WTC11 (cell line): ENCODE data around the gene TACR2.

Source experiments
- ELF4 ChIP-seq: sonication (generic); formaldehyde crosslinking; IDR thresholded peaks from 2 replicates; pipeline ENCODE4 v1.8.1; 2022; ENCODE audit warnings: low read depth, mild to moderate bottlenecking, moderate library complexity, missing genetic modification reagents
- ESRRA ChIP-seq: sonication (generic); formaldehyde crosslinking; IDR thresholded peaks from 2 replicates; pipeline ENCODE4 v1.8.1; 2022; ENCODE audit warnings: mild to moderate bottlenecking, missing genetic modification reagents, borderline replicate concordance
- JUN ChIP-seq: sonication (generic); formaldehyde crosslinking; IDR thresholded peaks from 2 replicates; pipeline ENCODE4 v1.8.0; 2023; ENCODE audit warnings: mild to moderate bottlenecking, missing genetic modification reagents
- NFYB ChIP-seq: sonication (generic); formaldehyde crosslinking; conservative IDR thresholded peaks from 2 replicates; pipeline ENCODE4 v1.8.0; 2022; ENCODE audit warnings: low read depth, missing genetic modification reagents
- OVOL2 ChIP-seq: fragments of 250-450 bp; sonication (Bioruptor Pico); IDR thresholded peaks from 2 replicates; pipeline ENCODE4 v1.9.0; 2021; ENCODE audit warnings: mild to moderate bottlenecking, borderline replicate concordance
- RELA ChIP-seq: sonication (generic); formaldehyde crosslinking; IDR thresholded peaks from 2 replicates; pipeline ENCODE4 v1.8.1; 2022; ENCODE audit warnings: missing genetic modification reagents, mild to moderate bottlenecking, borderline replicate concordance
- SMAD4 ChIP-seq: sonication (generic); formaldehyde crosslinking; IDR thresholded peaks from 2 replicates; pipeline ENCODE4 v1.8.0; 2022; ENCODE audit warnings: mild to moderate bottlenecking, missing genetic modification reagents
- ZNF138 ChIP-seq: sonication (generic); formaldehyde crosslinking; conservative IDR thresholded peaks from 2 replicates; pipeline ENCODE4 v1.8.1; 2022; ENCODE audit warnings: mild to moderate bottlenecking, moderate library complexity, missing genetic modification reagents
- TF ChIP-seq, protein P1 (sequence below): fragments of 200-600 bp; IDR thresholded peaks from 2 replicates; pipeline ENCODE4 v1.8.0; 2022; ENCODE audit warnings: antibody characterized with exemption
- TF ChIP-seq, protein P2 (sequence below): sonication (generic); formaldehyde crosslinking; IDR thresholded peaks from 2 replicates; pipeline ENCODE4 v1.8.0; 2022; ENCODE audit warnings: missing genetic modification reagents
- TF ChIP-seq, protein P3 (sequence below): sonication (generic); formaldehyde crosslinking; IDR thresholded peaks from 2 replicates; pipeline ENCODE4 v1.8.1; 2023; ENCODE audit warnings: mild to moderate bottlenecking, missing genetic modification reagents

DNA sequence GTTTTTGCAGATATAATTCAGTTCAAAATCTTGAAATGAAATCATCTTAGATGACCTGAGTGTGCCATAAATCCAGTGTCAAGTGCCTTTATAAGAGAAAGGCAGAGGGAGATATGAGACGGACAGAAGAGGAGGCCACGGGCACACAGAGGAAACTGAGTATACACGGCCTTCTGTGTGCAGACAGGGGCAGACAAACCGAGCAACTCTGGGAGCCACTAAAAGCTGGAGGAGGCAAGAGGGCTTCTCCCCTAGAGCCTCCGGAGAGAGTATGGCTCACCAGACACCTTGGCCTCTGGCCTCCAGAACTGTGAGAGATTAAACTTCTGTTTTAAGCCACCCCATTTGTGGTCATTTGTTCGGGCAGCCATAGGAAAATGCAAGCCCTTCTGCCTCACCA, 47.2 kb upstream of the TACR2 start:
- TF ChIP-seq, protein P1, sequence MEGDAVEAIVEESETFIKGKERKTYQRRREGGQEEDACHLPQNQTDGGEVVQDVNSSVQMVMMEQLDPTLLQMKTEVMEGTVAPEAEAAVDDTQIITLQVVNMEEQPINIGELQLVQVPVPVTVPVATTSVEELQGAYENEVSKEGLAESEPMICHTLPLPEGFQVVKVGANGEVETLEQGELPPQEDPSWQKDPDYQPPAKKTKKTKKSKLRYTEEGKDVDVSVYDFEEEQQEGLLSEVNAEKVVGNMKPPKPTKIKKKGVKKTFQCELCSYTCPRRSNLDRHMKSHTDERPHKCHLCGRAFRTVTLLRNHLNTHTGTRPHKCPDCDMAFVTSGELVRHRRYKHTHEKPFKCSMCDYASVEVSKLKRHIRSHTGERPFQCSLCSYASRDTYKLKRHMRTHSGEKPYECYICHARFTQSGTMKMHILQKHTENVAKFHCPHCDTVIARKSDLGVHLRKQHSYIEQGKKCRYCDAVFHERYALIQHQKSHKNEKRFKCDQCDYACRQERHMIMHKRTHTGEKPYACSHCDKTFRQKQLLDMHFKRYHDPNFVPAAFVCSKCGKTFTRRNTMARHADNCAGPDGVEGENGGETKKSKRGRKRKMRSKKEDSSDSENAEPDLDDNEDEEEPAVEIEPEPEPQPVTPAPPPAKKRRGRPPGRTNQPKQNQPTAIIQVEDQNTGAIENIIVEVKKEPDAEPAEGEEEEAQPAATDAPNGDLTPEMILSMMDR: no peak
- TF ChIP-seq ZNF138 (CRISPR knock-in tag): no peak
- TF ChIP-seq, protein P2, sequence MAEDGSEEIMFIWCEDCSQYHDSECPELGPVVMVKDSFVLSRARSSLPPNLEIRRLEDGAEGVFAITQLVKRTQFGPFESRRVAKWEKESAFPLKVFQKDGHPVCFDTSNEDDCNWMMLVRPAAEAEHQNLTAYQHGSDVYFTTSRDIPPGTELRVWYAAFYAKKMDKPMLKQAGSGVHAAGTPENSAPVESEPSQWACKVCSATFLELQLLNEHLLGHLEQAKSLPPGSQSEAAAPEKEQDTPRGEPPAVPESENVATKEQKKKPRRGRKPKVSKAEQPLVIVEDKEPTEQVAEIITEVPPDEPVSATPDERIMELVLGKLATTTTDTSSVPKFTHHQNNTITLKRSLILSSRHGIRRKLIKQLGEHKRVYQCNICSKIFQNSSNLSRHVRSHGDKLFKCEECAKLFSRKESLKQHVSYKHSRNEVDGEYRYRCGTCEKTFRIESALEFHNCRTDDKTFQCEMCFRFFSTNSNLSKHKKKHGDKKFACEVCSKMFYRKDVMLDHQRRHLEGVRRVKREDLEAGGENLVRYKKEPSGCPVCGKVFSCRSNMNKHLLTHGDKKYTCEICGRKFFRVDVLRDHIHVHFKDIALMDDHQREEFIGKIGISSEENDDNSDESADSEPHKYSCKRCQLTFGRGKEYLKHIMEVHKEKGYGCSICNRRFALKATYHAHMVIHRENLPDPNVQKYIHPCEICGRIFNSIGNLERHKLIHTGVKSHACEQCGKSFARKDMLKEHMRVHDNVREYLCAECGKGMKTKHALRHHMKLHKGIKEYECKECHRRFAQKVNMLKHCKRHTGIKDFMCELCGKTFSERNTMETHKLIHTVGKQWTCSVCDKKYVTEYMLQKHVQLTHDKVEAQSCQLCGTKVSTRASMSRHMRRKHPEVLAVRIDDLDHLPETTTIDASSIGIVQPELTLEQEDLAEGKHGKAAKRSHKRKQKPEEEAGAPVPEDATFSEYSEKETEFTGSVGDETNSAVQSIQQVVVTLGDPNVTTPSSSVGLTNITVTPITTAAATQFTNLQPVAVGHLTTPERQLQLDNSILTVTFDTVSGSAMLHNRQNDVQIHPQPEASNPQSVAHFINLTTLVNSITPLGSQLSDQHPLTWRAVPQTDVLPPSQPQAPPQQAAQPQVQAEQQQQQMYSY (CRISPR knock-in tag): no peak
- TF ChIP-seq ESRRA (CRISPR knock-in tag): no peak
- no peak for TF ChIP-seq SMAD4 (CRISPR knock-in tag)
- TF ChIP-seq NFYB (CRISPR knock-in tag): no peak
- TF ChIP-seq JUN (CRISPR knock-in tag): no peak
- no peak for TF ChIP-seq RELA (CRISPR knock-in tag)
- TF ChIP-seq ELF4 (CRISPR knock-in tag): no peak
- TF ChIP-seq OVOL2 (CRISPR knock-in tag): no peak
- TF ChIP-seq, protein P3, sequence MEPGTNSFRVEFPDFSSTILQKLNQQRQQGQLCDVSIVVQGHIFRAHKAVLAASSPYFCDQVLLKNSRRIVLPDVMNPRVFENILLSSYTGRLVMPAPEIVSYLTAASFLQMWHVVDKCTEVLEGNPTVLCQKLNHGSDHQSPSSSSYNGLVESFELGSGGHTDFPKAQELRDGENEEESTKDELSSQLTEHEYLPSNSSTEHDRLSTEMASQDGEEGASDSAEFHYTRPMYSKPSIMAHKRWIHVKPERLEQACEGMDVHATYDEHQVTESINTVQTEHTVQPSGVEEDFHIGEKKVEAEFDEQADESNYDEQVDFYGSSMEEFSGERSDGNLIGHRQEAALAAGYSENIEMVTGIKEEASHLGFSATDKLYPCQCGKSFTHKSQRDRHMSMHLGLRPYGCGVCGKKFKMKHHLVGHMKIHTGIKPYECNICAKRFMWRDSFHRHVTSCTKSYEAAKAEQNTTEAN: no peak
